ENCODE measurements around the gene ADAP1. TPM values are rescaled to one million over a fixed set of nuclear protein-coding genes. Genes with fewer than 3 reads are reported as not detected.

ADAP1 gene
- total RNA-seq, 1 experiment from 2014 or later = 3.1 TPM

GRCh38 chr7:889025-889390 lies 65.5 kb downstream of the ADAP1 start:
- no peak for TF ChIP-seq SIN3A (IDR thresholded peaks at IDR 0.05; ENCODE audit: borderline replicate concordance, insufficient read depth, low read depth, low read length)
- TF ChIP-seq TCF7L2 (IDR thresholded peaks at IDR 0.05; ENCODE audit: low read depth, low read length) = no peak
- no peak for TF ChIP-seq CTCF (IDR thresholded peaks at IDR 0.05)
- no peak for TF ChIP-seq REST (IDR thresholded peaks at IDR 0.05; ENCODE audit: insufficient read depth in 1 of 2, low read depth in 2 of 2, low read length in 1 of 2)
- intact Hi-C loops (cut with micrococcal nuclease; ENCODE audit: unreplicated experiment) = no loop called here

DNA sequence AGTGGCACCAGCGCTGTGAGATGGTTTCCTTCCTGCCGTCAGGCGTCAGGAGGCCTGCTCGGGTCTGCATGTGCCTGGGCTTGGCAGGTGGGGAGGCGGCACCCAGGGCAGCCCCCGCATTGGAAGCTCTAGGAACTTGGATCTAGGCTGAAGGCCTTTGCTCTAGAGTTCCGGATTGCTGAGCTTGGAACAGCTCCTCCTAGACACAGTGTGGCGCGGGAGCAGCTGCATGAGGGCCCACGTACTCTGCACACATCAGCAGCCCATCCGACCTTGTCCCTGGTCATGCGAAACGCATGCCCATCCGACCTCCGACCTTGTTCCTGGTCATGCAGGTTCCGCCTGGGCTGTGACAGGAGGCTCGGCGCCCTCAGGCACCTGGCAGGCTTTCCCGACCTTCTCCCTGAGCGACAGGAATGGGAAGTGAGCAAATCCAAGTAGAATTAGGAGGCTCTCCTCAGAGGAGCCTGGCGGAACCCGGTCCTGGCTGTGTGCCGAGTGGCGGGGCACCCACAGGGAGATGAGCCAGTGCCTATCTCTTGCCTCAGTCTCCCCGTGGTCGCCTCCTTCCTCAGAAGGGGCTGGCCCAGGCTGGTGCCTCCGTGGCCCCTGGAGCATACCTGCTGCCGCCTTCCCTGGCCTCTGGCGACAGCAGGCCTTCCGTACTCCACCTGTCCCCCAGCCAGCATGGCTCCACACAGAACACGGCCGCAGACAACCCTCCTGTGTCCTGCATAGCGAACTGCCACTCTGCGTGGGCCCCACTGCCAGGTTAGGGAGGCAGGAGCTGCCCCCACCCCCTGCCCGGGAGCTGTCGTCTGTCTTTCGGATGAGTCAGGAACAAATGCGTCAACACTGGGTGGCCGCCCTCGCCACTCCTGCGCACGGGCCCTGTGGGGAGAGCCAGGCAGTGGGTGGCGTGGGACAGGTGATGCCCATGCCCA lies 66.1 kb downstream of the ADAP1 start:
- H3K4me3 ChIP-seq (ENCODE audit: low read depth in 2 of 2, low read length in 2 of 2) = no peak overlapping the region
- H3K36me3 ChIP-seq (ENCODE audit: control insufficient read depth, insufficient read depth, low read length) = no peaks in the 10 kb centered on the region; the same call in 1 of the 2 replicates
- TF ChIP-seq CTCF (IDR thresholded peaks at IDR 0.05) (no peak), TCF7L2 (IDR thresholded peaks at IDR 0.05; ENCODE audit: low read depth, low read length) (no peak), SIN3A (IDR thresholded peaks at IDR 0.05; ENCODE audit: borderline replicate concordance, insufficient read depth, low read depth, low read length) (no peak), POLR2AphosphoS5 (IDR thresholded peaks at IDR 0.05; ENCODE audit: low read depth, low read length) (no peak), REST (IDR thresholded peaks at IDR 0.05; ENCODE audit: insufficient read depth in 1 of 2, low read depth in 2 of 2, low read length in 1 of 2) (no peak)
- H3K9me3 ChIP-seq (ENCODE audit: control insufficient read depth, insufficient read depth, low read depth, low read length) = no peaks in the 10 kb centered on the region
- CTCF ChIA-PET = no interaction called here
- H3K27me3 ChIP-seq (ENCODE audit: control insufficient read depth, insufficient read depth, low read length) = no peaks in the 10 kb centered on the region
- H3K4me1 ChIP-seq (ENCODE audit: control insufficient read depth, insufficient read depth, low read length) = peaks cover 12% of the 10 kb centered on the region; the same call in 1 of the 2 replicates
- no peak for ATAC-seq
- POLR2A ChIA-PET = no interaction called here
- no TSS peak for BruUV-seq (replicated peaks)
- in situ Hi-C loops (cut with HindIII; ENCODE audit: low pct_unique_long_range_greater_than_20kb, low sequenced_read_pairs) = no loop called here
- DNase-seq (ENCODE audit: low read depth, low spot score) = no peak
- H3K27ac ChIP-seq (ENCODE audit: low read length) = no peak overlapping the region
- intact Hi-C loops (cut with micrococcal nuclease; ENCODE audit: unreplicated experiment) = no loop called here

More at GRCh38 chr7:889025-889390, 65.5 kb downstream of the ADAP1 start:
- H3K27ac ChIP-seq (ENCODE audit: low read length) = no peak overlapping the region
- ChIA-PET POLR2A (no interaction called here), CTCF (no interaction called here)
- DNase-seq (ENCODE audit: low read depth, low spot score) (no peak), ATAC-seq (no peak)
- H3K4me3 ChIP-seq (ENCODE audit: low read depth in 2 of 2, low read length in 2 of 2) = no peak overlapping the region
- H3K4me1 ChIP-seq (ENCODE audit: control insufficient read depth, insufficient read depth, low read length) = peaks cover 5% of the 10 kb centered on the region; the same call in 1 of the 2 replicates
- no TSS peak for BruUV-seq (replicated peaks)
- no peaks in the 10 kb centered on the region for H3K9me3 ChIP-seq (ENCODE audit: control insufficient read depth, insufficient read depth, low read depth, low read length)
- no peaks in the 10 kb centered on the region for H3K27me3 ChIP-seq (ENCODE audit: control insufficient read depth, insufficient read depth, low read length)
- in situ Hi-C loops (cut with HindIII; ENCODE audit: low pct_unique_long_range_greater_than_20kb, low sequenced_read_pairs) = no loop called here
- no peaks in the 10 kb centered on the region; the same call in 1 of the 2 replicates for H3K36me3 ChIP-seq (ENCODE audit: control insufficient read depth, insufficient read depth, low read length)
